GM12874 (cell line): ENCODE data around the gene NCR2.

Source experiments
- TF ChIP-seq, protein P1 (sequence below): IDR thresholded peaks from 2 replicates; pipeline ENCODE4 v1.5.1; 2011; ENCODE audit warnings: low read depth, mild to moderate bottlenecking, control low read depth, low read length, moderate library complexity; ENCODE audit not compliant: insufficient read depth

Gene NCR2, protein sequence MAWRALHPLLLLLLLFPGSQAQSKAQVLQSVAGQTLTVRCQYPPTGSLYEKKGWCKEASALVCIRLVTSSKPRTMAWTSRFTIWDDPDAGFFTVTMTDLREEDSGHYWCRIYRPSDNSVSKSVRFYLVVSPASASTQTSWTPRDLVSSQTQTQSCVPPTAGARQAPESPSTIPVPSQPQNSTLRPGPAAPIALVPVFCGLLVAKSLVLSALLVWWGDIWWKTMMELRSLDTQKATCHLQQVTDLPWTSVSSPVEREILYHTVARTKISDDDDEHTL

DNA sequence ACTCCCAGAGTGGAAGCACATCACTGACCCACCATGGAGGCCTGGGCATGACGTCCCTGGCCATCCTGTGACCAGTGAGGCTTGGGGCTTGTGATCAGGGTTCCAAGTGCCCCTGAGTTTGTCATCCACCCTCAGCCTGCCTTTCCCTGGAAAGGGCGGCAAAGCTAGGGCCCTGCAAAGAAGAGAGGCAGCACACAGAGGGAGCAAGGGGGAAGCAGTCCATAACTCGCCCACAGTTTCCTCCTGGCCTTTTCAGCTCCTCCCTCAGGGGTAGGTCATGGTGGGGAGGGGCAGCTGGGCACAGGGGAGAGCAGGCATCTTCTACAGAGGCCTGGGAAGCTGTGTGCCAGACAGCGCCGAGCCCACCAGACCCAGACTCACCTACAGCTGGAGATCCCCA lies at the start of gene NCR2:
NCR2 (plus strand) TSS at position 313 of the 400 bp plus-strand sequence. CDS start 269 bp downstream, outside the sequence.
- TF ChIP-seq, protein P1, sequence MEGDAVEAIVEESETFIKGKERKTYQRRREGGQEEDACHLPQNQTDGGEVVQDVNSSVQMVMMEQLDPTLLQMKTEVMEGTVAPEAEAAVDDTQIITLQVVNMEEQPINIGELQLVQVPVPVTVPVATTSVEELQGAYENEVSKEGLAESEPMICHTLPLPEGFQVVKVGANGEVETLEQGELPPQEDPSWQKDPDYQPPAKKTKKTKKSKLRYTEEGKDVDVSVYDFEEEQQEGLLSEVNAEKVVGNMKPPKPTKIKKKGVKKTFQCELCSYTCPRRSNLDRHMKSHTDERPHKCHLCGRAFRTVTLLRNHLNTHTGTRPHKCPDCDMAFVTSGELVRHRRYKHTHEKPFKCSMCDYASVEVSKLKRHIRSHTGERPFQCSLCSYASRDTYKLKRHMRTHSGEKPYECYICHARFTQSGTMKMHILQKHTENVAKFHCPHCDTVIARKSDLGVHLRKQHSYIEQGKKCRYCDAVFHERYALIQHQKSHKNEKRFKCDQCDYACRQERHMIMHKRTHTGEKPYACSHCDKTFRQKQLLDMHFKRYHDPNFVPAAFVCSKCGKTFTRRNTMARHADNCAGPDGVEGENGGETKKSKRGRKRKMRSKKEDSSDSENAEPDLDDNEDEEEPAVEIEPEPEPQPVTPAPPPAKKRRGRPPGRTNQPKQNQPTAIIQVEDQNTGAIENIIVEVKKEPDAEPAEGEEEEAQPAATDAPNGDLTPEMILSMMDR: no peak

DNA sequence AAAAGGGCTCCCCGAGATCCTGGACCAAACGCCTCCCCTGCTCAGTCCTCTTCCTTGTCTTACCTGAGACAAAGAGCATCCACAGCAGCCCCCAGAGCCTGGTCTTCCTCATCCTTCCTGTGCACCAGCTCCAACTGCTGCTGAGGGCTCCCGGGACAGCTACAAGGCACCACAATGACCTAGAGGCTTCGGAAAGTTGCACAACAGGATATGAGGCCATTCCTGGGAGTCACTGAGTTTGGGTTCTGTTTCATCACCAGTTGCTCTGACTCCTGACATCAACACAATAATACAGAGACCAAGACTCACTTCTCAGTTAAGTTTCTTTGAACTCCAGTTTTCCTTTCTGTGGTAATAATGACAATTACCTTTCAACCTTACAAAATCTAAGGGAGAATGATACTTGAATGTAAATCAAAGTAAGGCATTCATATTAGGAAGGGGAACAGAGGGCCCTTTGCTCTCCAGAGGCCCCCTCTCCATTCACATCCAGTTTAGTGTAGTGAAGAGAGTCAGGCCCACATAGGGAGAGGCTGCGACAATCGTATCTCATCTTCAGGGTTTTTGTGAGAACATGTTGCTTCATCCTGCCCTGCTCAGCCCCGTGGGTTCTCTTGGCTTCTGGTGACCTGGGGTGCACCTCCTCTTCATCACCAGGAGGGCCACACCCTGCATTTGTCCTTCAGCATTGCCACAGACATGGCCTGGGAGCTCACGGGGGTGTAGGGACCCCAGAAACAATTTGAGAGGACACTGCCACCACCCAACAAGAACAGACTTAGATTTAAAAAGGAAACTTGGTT lies 48.7 kb upstream of the NCR2 start, which contains the start of gene TREM1:
TREM1 (minus strand) TSS at position 139 of the 803 bp plus-strand sequence; CDS start at position 112, 27 bp downstream.
- TF ChIP-seq, protein P1: no peak

DNA sequence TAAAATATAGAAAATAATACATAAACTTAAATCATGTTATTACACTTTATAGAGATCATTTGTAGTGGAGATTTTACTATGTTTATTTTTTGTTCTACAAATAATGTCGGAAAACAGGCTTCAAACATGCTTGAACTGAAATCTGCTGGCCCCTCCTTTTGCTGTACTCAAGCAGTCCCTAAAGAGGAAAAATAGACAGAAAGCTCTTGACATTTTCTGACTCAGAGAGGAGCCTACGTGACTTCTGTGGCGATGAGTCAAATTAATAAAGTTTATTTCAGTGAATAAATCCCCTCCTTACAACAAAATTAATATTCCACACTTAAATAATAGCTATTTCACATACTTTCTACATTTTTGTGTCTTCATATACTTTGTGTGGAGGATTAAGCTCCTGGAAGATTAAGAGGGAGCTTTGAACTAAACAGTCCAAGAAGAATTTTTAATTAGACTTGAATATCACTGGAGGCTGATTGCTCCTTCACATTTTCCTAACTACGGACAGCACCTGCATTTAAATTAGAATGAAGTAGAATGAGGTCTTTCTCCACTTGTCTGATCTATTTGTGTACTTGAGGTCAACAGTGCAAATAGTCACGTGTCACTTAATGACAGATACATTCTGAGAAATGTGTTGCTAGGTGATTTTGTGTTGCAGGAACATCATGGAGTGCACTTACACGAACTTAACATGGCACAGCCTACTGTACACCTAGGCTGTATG lies 47.2 kb upstream of the NCR2 start:
- TF ChIP-seq, protein P1: no peak

DNA sequence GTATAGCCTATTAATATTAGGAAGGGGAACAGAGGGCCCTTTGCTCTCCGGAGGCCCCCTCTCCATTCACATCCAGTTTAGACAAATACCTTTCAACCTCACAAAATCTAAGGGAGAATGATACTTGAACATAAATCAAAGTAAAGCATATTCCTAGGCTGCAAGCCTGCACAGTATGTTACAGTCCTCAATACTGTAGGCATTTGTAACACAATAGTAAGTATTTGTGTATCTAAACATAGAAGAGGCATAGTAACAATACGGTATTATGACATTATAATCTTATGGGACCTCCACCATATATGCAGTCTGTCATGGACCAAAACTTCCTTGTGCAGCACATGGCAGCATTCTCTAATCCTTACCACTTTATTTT lies 46.7 kb upstream of the NCR2 start:
- TF ChIP-seq, protein P1: no peak

DNA sequence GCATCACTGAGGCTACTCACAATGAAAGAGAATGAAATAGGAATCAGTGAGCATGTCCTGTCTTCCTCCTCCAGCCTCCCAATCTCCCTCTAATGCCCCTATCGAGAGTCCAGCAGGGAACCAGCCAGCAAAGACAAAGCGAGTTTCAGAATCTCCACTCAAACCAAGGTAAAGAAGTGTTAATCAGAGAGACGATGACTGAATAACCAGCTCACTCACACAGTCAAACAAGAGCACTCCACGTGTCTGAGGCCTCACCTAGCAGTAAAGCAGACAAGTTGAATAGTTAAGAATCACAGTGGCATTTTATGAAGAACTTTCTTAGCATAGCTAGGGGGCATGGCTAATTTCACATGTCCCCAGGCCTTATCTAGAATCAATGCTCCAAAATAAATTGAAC lies 45.6 kb upstream of the NCR2 start:
- TF ChIP-seq, protein P1: no peak

DNA sequence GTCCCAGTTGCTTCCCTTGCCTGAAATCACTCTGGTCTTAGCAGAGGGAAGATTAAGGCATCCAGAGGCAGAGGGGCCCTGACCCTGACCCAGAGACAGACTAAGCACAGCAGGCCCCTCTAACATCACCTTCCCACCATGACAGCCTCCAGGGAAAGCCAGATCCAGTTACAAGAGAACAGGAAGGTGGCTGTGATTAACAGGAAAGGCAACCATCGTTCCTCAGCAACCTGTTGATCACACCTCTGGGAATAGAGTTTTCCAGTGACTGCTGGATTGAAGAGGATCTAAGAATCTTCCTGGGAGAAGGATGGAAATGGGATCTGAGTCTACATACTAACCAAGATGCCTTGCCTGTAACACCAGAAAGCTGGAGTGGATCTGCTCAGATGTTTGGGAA lies 43.7 kb upstream of the NCR2 start:
- TF ChIP-seq, protein P1: no peak

DNA sequence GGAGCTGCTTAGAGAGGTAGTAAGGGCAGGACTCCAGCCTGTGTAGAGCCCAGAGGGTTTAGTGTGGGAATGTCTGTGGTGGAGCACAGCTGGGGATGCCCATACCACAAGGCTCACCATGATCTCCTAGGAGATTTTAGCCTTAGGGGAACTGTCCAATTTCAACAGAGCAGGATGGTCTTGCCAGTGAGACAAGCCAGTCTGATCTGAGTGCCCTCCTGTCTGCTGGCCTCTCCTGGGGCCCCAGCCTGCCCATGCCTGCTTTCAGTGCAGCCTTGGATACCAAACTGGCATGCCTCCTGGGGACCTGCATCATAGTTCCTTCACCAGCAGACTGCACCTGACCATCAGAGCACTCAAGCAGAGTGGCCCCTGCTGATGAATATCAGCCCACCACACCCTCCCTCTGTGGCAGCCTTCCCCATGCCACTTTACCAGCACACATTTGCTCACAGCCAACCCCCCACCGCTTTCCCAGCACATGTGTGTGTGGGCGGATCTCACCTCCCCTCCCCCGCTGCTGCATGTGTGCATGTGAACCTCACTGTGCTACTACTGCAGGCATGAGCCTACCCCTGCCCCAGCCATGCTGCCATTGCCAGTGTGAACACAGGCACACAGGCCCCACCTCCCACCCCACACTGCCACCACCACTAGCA lies 41.1 kb upstream of the NCR2 start:
- TF ChIP-seq, protein P1: no peak
